ENCODE data around the gene TET1.

DNA sequence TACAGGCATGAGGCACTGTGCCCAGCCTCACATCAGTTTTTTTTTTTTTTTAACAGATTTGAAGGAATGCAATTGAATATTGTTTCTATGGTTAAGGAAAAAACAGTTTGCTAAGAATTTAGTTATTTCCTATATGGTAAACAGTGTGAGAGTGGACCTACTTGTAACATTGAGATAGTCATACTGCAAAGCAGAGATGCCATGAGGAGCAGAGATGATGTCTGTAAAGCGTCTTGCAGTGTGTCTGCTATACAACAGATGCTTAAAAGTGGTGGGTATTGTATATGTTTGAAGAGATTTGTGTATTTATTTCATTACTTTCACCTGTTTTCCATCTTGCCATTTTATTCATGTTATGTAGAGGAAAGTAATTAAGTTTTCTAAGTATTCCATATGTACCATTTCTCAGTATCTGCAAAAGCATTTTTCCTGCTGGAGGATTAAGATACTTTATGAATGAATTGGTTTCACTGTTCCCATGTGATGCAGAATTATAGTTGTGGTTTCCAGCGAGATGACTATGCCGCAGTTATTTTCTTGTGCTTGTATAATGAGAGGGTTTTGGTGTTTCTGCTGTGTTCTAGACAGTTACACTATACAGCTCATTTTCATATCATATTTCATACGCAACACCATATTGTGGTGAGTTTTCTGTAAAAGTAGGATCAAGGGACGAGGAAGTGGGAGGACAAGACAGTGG, 26.6 kb downstream of the TET1 start:
- TF ChIP-seq, protein P1, sequence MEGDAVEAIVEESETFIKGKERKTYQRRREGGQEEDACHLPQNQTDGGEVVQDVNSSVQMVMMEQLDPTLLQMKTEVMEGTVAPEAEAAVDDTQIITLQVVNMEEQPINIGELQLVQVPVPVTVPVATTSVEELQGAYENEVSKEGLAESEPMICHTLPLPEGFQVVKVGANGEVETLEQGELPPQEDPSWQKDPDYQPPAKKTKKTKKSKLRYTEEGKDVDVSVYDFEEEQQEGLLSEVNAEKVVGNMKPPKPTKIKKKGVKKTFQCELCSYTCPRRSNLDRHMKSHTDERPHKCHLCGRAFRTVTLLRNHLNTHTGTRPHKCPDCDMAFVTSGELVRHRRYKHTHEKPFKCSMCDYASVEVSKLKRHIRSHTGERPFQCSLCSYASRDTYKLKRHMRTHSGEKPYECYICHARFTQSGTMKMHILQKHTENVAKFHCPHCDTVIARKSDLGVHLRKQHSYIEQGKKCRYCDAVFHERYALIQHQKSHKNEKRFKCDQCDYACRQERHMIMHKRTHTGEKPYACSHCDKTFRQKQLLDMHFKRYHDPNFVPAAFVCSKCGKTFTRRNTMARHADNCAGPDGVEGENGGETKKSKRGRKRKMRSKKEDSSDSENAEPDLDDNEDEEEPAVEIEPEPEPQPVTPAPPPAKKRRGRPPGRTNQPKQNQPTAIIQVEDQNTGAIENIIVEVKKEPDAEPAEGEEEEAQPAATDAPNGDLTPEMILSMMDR (IDR thresholded peaks at IDR 0.05), result no peak
- no peak for TF ChIP-seq POLR2A (IDR thresholded peaks at IDR 0.05)
